ENCODE measurements around the gene PLCB4.

The PLCB4 gene

DNA sequence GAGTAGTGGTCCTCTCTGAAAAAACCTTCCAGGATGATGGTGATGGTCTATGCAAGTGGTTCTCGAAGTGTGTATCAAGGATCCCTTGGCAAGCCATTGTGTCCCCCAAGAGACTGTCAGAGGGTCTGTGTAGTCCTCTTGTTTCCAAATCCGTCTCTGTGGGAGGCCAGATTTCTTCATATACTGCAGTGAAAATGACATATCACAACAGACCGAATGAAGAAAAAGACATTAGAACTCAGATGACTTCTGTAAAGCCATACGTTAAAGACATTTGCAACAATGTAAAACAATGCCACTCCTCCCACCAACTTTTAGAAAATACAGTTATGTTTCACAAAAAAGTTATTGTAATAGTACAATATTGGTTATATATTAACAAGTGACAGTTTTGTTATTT is 418.3 kb downstream of the PLCB4 start:
- TF ChIP-seq, protein P1, sequence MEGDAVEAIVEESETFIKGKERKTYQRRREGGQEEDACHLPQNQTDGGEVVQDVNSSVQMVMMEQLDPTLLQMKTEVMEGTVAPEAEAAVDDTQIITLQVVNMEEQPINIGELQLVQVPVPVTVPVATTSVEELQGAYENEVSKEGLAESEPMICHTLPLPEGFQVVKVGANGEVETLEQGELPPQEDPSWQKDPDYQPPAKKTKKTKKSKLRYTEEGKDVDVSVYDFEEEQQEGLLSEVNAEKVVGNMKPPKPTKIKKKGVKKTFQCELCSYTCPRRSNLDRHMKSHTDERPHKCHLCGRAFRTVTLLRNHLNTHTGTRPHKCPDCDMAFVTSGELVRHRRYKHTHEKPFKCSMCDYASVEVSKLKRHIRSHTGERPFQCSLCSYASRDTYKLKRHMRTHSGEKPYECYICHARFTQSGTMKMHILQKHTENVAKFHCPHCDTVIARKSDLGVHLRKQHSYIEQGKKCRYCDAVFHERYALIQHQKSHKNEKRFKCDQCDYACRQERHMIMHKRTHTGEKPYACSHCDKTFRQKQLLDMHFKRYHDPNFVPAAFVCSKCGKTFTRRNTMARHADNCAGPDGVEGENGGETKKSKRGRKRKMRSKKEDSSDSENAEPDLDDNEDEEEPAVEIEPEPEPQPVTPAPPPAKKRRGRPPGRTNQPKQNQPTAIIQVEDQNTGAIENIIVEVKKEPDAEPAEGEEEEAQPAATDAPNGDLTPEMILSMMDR (IDR thresholded peaks at IDR 0.05; ENCODE audit: borderline replicate concordance, control extremely low read depth, extremely low read depth, insufficient read depth, missing control alignments), result no peak
- in situ Hi-C loops (cut with MboI; ENCODE audit: low sequenced_read_pairs, unreplicated experiment), result no loop called here
- no peak for DNase-seq (ENCODE audit: low spot score)

DNA sequence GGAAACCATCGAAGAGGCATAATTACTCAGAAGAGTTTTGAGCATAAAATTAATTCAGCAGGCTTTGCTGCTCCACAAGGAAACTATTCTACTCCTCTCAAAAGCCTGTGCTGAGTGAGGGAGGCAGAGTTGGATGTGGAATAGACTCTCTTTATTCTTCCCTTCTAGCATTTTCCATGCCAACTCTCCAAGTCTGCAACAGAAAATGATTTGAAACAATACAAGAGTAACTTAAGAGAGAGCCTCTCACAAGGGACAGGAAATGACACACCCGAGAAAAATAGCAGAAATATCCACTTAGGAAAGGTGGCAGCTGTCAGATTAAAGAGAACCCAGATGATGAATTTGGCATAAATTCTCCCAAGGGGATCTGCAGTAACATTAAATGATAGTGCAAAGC is 419.2 kb downstream of the PLCB4 start:
- DNase-seq (ENCODE audit: low spot score), result no peak
- TF ChIP-seq, protein P1 (IDR thresholded peaks at IDR 0.05; ENCODE audit: borderline replicate concordance, control extremely low read depth, extremely low read depth, insufficient read depth, missing control alignments), result no peak
- in situ Hi-C loops (cut with MboI; ENCODE audit: low sequenced_read_pairs, unreplicated experiment), result no loop called here

DNA sequence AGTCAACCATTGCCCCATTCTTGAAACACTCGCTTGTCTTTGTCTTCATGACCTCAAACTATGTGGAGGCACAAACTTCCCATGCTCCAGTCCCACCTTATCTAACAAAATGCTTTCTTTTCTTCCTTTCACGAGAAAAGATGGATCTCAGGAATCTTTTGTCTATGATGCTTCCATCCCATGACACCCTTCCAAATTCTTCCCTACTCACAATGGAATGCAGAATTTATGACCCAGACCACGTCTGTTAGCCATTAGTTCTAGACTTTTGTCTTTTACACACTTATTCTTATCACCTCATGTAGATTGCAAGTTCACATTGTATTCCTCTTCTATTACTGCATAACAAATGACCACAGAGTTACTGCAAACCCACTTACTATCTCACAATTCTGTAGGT is 421.3 kb downstream of the PLCB4 start:
- no peak for DNase-seq (ENCODE audit: low spot score)
- in situ Hi-C loops (cut with MboI; ENCODE audit: low sequenced_read_pairs, unreplicated experiment), result no loop called here
- TF ChIP-seq, protein P1 (IDR thresholded peaks at IDR 0.05; ENCODE audit: borderline replicate concordance, control extremely low read depth, extremely low read depth, insufficient read depth, missing control alignments), result no peak

DNA sequence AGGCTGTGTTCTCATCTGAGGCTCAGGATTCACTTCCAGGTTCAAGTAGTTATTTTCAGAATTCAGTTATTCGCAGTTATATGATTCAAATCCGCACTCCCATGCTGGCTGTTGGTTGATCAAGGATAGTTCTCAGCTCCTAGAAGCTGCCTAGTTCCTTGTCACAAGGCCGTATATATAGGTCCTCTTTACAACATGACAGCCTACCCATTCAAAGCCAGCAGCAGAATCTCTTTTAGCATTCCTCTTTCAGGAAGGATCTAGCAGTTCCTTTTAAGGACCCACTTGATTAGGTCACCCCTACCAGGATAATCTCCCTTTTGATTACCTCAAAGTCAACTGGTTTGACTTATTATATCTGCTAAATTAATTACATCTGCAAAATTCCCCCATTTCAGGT is 421.7 kb downstream of the PLCB4 start:
- in situ Hi-C loops (cut with MboI; ENCODE audit: low sequenced_read_pairs, unreplicated experiment), result no loop called here
- no peak for DNase-seq (ENCODE audit: low spot score)
- TF ChIP-seq, protein P1 (IDR thresholded peaks at IDR 0.05; ENCODE audit: borderline replicate concordance, control extremely low read depth, extremely low read depth, insufficient read depth, missing control alignments), result no peak

DNA sequence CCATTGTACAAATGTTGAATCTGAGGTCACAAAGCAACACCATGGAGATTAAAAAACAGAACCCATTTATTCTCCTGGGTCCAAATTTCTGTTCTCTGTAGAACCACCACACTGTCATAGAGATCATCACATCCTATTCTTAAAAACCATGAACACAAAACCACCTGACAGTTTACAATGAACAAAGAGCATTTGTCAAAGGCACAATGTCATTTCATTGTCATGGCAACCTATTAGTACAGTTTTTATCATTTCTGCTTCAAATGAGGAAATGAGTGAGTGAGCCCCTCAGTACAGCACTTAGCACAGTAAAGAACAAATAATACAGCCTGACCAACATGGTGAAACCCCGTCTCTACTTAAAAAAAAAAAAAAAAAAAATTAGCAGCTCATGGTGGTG is 422.4 kb downstream of the PLCB4 start:
- in situ Hi-C loops (cut with MboI; ENCODE audit: low sequenced_read_pairs, unreplicated experiment), result no loop called here
- no peak for DNase-seq (ENCODE audit: low spot score)
- TF ChIP-seq, protein P1 (IDR thresholded peaks at IDR 0.05; ENCODE audit: borderline replicate concordance, control extremely low read depth, extremely low read depth, insufficient read depth, missing control alignments), result no peak

DNA sequence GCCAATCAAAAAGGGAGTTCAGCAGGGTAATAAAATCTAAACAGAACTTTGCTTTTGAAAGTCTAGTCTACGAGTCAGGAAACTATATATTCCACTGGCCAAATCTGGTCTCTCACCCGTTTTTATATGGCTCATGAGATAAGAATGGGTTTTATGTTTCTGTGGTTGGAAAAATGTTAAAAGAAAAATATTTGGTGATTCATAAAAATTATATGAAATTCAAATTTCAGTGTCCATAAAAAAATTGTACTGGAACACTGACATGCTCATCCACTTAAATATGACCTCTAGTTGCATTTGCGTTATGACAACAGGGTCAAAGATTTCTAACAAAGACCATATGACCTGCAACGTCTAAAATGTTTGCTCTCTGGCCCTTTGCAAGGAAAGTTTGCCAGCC is 423.2 kb downstream of the PLCB4 start:
- TF ChIP-seq, protein P1 (IDR thresholded peaks at IDR 0.05; ENCODE audit: borderline replicate concordance, control extremely low read depth, extremely low read depth, insufficient read depth, missing control alignments), result no peak
- in situ Hi-C loops (cut with MboI; ENCODE audit: low sequenced_read_pairs, unreplicated experiment), result no loop called here
- no peak for DNase-seq (ENCODE audit: low spot score)

DNA sequence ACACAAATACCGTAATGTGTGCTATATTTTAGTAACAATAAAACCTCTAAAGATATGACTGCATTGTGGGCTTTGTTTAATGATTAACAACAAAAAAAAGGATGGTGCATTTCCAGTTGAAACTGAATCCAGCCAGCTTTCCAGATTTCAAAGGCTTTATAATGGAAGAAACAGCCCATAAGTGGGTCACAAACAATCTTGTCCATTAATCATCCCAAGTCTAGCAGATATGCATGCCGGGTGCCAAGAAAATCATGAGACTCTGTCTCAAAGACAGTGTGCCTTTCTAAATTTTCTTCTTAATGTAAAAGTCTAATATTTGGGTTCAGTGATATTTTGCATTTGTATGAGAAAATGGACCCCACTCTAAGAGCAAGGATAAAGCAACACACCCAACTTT is 424.9 kb downstream of the PLCB4 start:
- in situ Hi-C loops (cut with MboI; ENCODE audit: low sequenced_read_pairs, unreplicated experiment), result no loop called here
- TF ChIP-seq, protein P1 (IDR thresholded peaks at IDR 0.05; ENCODE audit: borderline replicate concordance, control extremely low read depth, extremely low read depth, insufficient read depth, missing control alignments), result no peak

More for the DNA sequence above, 424.9 kb downstream of the PLCB4 start:
- no peak for DNase-seq (ENCODE audit: low spot score)
